GM18499 (cell line): ENCODE results near the gene ZPBP.
A peak's percentile ranks its signal among the peaks of the same experiment; 100 is the strongest.

Experiments used
- ATAC-seq: cut with Tn5 transposase; IDR thresholded peaks from one replicate; pipeline ENCODE4 v1.9.1; 2021; ENCODE audit warnings: moderate number of reproducible peaks; ENCODE audit not compliant: insufficient read depth, unreplicated experiment

ZPBP gene, protein sequence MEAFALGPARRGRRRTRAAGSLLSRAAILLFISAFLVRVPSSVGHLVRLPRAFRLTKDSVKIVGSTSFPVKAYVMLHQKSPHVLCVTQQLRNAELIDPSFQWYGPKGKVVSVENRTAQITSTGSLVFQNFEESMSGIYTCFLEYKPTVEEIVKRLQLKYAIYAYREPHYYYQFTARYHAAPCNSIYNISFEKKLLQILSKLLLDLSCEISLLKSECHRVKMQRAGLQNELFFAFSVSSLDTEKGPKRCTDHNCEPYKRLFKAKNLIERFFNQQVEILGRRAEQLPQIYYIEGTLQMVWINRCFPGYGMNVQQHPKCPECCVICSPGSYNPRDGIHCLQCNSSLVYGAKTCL

DNA sequence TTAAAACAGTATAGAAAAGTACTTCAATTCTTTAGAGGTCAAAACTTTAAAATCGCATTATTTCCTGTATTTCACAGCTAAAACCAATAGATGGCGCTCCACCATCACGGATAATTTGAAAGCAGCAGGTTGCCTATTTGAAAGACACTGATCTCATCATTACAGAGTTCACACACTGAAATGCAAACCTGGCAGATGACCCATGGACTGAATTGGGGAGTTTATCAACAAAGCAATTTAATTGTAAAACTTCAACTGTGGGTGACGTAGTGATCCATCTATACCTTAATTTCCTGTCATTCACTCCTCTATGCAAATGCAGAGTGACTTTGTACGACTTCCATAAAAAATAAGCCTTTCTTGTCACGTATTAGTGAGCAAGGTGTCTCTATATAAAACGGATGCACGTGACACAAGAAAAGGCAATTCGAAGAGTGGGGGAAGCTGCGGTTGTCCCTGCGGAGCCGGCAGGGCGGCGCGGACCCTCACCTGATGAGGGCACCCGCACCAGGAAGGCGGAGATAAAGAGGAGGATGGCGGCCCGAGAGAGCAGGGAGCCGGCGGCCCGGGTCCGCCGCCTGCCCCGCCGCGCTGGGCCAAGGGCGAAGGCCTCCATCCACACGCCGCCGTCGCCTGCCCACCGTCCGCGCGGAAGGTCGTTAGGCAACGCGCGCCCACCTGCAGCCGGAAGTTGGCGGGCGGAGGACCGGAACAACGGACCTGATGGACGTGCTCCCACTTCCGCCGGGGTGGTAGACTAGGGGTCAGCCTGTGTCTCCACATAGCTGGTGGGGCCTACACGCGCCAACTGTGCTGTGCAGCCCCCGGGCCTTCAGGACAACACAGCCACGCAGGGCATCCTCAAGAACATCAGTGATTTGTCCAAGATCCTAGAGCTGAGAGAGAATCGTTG lies at the start of gene ZPBP:
Gene ZPBP, minus strand, starts transcription at position 668 of the 913 bp plus-strand sequence. Its CDS starts 52 bp downstream, at position 616.
- peak; percentile 80 for ATAC-seq

DNA sequence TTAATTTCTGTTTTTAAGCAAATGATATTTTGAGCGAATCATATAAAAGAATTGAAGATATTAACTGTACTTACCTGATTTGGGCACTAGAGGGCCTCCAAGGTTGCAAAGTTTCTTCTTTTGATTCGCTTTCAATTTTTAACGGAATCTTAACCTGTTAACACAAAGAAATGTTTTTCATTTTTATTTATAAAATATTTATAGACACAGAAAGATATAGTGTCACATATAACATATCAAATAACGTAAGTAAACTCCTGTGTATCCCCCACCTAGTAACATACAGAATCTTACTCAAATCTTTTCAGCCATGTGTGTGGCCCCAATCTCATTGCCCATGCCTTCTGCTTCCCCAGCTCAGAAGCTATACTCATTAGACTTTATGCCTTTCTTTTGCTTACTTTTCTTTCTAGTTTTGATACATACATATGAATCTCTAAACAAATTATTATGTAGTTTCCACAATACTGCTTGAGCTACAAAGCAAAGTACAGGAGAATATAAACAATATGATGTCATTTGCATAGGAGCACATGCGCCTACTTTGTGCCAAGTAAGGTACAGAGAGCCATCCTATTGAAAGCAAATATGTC lies 49.5 kb upstream of the ZPBP start:
- no peak for ATAC-seq

DNA sequence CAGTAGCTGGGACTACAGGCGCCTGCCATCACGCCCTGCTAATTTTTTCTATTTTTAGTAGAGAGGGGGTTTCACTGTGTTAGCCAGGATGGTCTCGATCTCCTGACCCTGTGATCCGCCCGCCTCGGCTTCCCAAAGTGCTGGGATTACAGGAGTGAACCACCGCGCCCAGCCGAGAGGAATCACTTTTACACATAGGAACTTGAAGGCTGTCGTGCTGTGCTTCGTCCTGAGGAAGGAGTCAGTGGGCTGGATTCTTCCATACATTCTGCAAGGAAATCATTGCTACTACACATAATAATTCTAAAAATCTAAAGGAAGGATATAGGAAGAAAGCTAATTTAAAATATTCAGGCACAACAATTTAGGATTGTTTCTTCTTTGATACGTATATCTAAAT lies 48.8 kb upstream of the ZPBP start:
- ATAC-seq = no peak

DNA sequence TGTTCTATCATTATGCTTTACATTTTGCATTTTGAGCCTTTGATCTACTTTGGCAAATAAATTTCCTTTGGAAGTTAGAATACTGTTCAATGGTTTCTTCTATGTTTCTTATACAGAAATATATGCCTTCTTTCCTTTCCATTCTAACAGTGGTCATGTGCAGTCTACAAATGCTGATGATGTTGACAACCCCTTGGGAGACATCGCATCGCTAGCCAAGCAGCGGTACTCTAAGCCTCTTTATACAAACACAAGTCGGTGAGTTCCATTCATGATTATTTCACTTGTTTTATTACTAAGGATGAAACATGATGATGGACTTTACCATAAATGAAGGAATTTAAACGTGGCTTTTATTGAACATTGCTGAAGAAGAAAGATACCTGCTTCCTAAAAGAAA lies 48.1 kb upstream of the ZPBP start:
- no peak for ATAC-seq

DNA sequence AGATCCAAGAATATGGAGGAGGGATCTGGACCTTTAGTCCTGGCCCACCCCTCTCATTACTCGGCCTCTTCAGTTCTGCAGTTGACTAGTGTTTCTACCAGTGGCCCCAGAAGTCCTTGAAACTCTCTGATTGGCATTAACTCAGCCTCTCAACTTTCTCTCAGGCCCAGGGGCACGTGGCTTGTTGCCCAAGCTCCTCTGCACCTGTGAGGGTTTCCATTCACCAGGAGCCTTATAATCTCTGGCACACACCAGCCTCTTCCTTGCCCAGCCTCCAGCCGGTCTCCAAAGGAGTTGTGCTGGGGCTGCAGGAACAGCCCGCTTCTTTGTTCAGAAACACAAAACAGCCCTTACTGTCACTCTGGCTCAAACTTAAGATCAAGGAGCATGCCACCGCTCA lies 47.6 kb upstream of the ZPBP start:
- no peak for ATAC-seq

DNA sequence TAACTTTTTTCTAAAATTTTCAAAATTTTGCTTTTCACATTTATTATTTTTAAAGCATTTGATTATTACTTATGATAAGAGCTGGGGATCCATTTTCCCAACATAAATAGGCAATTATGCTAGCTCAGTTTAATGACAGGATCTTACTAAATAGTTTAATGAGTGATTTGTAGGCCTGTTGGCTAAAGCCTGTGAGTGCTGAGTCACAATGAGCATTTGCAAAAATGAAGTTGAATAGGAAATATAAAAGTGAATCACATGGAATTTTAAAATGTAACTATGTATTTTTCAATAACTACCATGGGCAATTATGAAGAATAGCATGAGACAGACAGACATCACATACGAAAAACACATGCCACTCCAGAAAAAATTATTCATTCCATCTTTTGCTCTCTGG lies 45.1 kb upstream of the ZPBP start:
- no peak for ATAC-seq

DNA sequence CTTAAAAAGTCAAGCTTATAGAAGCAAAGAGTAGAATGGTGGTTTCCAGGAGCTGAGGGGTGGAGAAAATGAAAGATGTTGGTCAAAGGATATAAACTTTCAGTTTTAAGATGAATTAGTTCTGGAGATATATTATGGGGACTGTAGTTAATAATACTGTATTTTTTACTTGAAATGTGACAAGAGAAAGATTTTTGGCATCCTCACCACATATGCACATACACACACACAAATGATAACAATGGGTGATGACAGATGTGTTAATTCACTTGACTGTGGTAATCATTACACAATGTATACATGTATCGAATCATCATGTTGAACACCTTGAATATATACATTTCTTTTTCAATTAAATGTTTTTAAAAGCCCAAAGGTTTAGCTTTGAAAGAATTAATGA lies 32.7 kb upstream of the ZPBP start:
- ATAC-seq = no peak

DNA sequence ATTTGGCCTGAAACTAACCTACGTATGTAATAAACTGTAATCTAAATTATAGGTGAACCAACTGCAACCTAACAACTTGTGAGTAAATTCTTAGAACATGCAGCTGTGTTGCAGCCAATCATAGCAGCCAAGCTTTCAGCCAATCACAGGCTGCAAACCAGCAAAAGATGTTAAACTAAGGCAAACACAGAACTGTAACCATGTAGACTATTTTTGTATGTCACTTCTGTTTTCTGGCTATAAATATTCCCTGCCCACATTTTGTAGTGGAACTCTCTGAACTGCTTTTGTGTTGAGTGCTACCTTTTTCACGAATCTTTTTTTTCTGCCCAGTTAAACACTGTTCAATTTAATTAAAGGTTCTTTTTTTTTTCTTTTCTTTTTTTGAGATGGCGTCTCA lies 28.2 kb upstream of the ZPBP start:
- peak; percentile 81 for ATAC-seq

DNA sequence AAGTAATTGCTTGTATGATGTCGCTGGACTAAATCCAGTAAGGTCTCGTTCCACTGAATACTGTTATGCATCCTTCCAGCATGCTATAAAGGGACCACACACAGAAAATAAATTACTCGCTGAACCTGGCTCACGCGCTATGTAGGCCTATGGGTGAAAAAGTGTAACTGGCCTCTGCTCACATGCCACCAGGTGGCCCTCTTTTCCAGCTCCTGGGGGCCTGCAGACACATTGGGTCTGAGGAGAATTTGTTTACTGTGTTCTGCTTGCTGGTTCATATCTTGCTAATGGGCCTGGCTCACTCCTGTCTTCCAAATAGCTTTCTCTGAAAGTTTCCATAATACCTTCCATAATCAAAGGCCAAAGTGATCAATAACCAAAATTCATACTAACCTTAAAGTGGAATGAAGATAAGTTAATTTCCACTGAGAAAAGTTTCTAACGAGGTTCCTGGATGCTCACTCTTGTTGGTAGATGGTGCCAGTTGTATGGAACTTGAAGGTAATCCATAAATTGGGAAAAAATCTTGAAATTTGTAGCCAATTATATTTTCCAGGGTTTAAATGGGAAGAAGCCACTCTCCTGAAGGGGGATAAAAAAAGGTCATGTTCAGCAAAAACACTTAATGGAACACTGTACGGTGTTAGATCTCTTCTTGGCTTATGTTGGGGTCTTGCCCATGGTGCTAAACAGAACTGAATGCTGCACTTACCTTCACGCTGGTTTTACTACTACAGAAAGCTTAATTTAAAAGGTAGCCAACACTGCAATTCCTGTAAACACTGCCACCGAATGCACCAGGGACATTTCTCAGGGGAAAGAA lies 27.0 kb upstream of the ZPBP start:
- ATAC-seq = no peak

DNA sequence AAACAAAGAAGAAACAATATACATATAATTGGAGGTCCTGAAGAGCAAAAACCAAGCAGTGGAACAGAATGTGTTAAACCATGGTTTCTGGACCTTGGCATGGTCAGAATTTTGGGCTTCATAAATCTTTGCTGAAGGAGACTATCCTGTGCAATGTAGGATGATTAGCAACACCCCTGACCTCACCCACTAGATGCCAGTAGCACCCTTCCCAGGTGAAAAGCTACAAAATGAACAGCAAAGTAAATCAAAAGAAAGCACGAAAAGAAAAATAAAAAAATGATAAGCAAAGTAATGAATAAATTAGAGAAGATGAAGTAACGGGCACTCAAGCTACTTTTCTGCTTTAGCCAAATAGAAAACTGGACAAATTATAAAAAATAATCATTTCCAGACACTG lies 19.2 kb upstream of the ZPBP start:
- ATAC-seq = no peak

DNA sequence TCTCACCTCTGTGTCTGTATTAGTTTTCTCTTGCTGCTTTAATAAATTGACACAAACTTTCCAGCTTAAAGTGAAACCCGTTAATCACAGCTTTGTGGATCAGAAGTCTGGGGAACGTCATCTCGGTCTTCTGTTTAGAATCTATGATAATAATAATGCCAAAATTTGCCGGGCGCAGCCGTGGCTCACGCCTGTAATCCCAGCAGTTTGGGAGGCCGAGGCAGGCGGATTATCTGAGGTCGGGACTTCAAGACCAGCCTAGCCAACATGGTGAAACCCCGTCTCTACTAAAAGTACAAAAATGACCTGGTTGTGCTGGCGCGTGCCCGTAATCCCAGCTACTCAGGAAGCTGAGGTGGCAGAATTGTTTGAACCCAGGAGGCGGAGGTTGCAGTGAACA lies 8.8 kb upstream of the ZPBP start:
- no peak for ATAC-seq

DNA sequence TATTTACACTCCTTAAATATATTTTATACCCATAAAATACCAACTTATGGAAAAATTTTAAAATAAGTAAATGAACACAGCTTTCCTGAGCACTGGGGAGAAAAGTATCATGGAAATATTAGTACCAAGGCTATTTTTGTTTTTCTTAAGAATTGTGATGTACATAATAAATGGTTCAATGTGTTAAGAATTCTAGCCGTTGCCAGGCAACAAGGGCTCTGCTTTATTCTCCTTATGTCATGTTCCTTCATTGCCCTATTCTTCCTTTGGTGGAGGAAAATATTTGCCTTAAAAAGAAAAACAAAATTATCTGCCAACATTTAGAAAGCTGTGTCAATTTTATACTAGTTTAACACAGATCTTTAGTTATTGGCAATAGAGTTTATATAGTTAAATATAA lies 2.6 kb upstream of the ZPBP start:
- no peak for ATAC-seq

DNA sequence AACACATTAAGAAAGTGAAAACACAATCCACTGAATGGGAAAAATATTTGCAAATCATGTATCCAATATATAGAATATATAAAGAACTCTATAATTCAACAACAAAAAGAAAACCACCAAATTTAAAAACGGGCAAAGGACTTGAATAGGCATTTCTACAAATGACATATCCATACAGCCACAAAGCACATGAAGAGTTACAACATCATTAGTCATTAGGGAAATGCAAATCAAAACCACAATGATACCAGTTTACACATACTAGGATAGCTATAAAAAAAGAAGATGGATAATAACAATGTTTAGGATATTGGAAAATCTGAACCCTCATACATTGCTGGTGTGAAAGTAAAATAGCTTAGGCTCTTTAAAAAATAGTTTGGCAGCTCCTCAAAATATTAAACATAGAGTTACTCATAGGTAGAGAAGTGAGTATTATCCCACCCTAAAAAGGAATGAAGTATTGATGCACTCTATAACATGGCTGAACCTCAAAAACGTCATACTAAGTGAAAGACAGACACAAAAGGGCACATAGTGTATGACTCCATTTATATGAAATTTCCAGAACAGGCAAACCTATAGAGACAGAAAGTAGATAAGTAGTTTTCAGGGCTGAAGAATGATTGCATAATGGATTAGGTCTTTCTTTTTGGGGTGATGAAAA lies 4.5 kb downstream of the ZPBP start:
- ATAC-seq = no peak

DNA sequence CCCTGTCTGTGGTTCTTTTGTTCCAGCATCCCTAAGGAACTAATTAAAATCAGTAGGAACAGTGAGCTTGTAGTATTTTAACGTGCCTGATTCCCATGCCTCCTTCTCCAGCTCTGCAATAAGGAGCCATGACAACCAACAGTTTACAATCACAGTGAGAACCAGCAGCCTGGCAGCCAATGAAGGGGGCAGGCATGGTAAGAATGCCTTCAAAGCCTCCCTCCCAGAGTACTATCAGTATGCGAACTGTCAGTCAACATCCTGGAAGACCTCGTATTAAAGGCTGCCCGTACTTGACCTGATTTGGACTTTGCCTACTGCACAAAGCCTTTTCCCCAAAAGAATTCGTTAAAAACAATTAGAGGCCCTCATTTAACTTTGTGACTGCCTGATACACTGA lies 7.7 kb downstream of the ZPBP start:
- ATAC-seq = no peak

DNA sequence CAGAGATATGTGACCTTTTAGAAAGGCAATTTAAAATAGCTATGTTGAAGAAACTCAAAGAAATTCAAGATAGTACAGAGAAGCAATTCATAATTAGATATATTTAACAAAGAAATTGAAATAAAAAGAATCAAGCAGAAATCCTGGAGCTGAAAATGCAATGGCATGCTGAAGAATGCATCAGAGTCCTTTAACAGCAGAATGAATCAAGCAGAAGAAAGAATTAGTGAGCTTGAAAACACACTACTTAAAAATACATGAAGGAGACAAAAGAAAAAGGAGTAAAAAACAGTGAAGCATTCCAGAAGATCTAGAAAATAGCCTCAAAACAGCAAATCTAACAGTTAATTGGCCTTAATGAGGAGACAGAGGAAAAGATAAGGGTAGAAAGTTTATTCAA lies 20.0 kb downstream of the ZPBP start:
- no peak for ATAC-seq

DNA sequence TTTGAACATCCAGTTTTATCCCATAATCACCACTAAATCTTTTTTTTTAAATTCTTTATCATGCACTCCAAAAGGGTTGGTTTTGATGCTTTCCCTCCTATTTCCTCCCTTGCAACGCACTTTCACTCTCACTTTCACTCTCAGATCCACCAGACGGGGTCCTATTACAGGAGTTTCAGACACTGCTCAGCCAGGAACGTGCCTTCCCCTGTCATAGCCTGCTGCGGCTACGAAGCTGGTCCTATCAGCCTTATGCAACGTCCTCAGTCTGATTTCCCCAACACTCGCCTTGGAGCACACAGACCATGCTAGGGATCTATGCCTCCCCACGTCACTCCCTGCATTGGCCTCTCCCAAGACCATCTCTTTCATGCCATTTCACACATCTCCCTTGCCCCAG lies 23.4 kb downstream of the ZPBP start:
- peak; percentile 83 for ATAC-seq

DNA sequence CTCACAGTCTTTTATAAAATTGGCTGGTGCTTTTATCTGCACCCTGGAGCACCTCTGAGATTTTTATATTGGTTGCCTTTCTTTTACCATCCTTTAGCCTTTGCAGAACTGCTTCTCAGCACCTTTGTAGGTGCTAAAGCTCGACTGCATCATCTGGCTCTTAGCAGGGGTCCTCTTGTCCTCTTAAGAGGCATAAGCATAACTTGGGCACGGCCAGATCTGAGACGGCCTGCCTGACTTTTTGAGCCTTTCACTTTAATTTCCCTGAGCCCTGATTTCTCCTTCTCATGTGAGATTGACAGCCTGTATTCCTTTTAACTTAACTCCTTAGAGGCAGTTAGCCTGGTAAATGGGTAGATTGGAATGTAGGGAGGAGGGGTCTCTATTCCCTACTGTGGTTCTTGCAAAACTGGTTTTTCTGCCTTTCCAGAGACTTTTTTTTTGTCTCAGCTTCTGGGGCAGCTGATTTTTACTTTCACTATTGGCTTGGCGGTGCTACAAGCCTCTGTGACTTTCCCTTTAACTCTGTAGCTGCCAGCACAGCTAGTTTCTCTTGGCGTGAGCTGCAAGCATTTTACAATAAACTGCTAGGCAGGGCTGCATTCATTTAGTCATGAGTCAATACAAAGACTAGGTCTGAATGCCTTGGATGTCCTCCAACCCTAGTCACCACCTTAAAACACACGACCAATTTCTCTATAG lies 24.0 kb downstream of the ZPBP start:
- peak; percentile 50 for ATAC-seq

DNA sequence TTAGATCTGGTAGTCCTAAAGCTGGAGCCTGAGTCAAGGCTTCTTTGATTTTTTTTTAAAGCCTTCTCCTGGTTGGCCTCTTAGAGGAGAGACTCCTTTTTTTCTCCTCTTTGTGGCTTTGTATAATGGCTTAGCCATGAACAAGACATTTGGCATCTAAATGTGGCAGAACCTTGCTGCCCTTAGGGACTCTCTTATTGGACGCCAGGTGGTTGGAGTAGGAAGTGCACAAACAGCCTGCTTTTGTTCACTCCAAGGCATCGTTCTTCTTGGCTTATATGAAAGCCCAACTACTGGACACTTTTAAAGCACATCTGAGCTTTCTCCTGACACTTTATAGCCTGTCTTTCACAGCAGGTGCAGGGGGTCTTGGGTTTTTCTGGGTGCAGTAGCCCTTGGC lies 25.0 kb downstream of the ZPBP start:
- ATAC-seq = no peak

DNA sequence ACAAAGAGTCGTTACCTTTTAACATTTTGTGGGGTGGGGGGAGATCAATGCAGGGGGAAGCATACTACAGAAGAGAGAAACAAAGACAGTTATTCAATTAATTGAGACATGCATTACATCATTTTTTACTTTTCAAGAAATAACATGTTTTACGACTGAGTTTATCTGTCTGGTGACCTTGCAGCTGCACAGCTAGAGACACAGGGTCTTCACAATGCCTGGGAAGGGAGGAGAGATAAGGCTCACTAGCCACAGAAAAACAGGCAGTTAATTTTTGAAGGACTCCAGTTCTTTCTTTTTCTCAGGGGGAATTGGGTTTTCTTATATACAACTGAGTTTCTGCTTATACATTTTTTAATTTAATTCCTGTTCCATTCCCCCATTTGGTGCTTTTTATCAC lies 30.1 kb downstream of the ZPBP start:
- no peak for ATAC-seq
